Stimulated activated naive CD4-positive, alpha-beta T cell treated with Interleukin-2 at 50 U/mL for 16 hours (primary cell): Measurements from ENCODE around the gene CNPY2.
A peak's percentile ranks its signal among the peaks of the same experiment; 100 is the strongest.
"Not testable (repeated sequence)": the region's sequence is repeated elsewhere in the genome, so short reads cannot be mapped to it uniquely, and the experiment has no call there.

Experiments used
- DNase-seq: peaks from one replicate; lab custom pipeline; 2025; lab: John Stamatoyannopoulos, UW

CNPY2 gene

GRCh38 chr12:56315622-56316473 is at the start of gene CNPY2:
Gene CNPY2 (minus strand): TSS chr12:56315988. CDS start chr12:56315217, 771 bp downstream.
- peak; percentile 92 for DNase-seq

- DNase-seq = no peak
Observed at GRCh38 chr12:56362130-56363059, 46.6 kb upstream of the CNPY2 start, which contains the start of gene APOF. Gene APOF (minus strand): TSS chr12:56362857. CDS start chr12:56362745, 112 bp downstream.

- no peak for DNase-seq
Observed at GRCh38 chr12:56361487-56362129, 45.8 kb upstream of the CNPY2 start.

DNA sequence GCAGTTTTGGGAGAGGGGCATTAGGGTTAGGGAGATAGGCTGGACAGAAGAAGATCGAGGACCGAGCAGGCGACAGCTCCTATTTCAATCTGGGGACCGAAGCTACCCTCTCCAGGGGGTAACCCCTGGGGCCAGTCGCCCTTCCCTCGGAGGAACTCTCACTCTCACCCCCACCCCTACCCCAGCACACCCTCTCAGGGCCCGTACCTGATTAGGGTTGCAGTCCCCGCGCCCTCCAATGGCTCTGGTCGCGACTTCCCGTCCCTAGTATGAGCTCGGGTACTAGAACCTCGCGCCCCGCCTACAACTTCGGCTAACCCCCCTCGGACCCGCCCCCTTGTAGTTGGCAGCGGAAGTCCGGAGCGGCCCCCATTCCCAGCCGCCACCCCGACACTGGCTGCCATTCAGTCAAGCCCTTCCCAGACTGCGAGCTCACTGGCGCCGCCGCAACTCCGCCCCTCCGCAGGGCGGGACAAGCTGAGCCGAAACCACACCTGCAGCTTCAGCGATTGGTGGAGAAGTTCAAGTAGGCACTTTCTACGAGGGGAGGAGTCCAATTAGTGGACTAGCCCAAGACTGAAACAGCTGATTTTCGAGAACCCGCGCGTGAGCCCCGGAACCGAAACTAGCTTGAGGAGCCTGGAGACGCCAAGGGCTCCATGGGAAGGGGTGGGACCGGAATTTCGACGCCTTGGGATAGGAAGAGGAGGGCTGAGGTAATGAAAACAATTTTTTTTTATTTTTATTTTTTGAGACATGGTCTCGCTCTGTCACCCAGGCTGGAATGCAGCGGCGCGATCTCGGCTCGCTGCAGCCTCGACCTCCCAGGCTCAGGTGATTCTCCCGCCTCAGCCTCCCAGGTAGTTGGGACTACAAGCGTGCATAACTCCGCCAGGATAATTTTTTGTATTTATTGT is 44.3 kb upstream of the CNPY2 start, which contains the start of gene STAT2:
Gene STAT2, minus strand, starts transcription at position 257 of the 917 bp plus-strand sequence. CDS start 3,536 bp downstream, outside the sequence.
- peak; percentile 99 for DNase-seq

GRCh38 chr12:56358836-56359532 is 43.2 kb upstream of the CNPY2 start:
- no peak for DNase-seq

DNA sequence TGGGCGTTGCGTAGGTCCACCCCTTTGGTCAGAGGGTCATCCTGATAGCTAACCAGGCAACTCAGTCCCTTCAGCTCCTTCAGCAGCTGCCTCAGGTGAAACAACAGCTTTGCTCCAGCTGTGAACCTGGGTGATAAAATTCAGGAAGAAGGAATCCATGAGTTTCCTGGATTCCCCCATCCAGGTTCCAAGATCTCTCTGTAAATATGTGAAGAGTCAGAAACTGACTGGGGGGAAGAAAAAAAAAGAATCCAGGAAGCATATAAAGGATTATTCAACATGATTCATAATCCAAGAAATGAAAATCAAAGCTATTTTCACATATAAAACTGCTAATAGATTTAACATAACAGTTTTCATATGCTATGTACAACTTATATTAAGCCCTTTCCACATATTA is 35.5 kb upstream of the CNPY2 start:
- no peak for DNase-seq

- no peak for DNase-seq
Observed at GRCh38 chr12:56350662-56351061, 34.9 kb upstream of the CNPY2 start.

GRCh38 chr12:56348776-56349175 is 33.0 kb upstream of the CNPY2 start:
- DNase-seq = no peak

DNA sequence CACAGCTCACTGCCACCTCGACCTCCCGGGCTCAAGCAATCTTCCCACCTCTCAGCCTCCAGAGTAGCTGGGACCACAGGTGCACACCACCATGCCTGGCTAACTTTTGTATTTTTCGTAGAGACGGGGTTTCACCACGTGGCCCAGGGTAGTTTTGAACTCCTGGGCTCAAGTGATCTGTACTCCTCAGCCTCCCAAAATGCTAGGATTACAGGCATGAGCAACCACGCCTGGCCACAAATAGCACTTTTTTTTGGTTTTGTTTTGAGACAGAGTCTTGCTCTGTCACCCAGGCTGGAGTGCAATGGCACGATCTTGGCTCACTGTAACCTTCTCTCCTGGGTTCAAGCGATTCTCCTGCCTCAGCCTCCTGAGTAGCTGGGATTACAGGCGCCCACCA is 31.5 kb upstream of the CNPY2 start:
- DNase-seq = not testable (repeated sequence)

- peak; percentile 4 for DNase-seq
Observed at GRCh38 chr12:56346675-56347074, 30.9 kb upstream of the CNPY2 start.

- not testable (repeated sequence) for DNase-seq
Observed at GRCh38 chr12:56342290-56342689, 26.5 kb upstream of the CNPY2 start.

DNA sequence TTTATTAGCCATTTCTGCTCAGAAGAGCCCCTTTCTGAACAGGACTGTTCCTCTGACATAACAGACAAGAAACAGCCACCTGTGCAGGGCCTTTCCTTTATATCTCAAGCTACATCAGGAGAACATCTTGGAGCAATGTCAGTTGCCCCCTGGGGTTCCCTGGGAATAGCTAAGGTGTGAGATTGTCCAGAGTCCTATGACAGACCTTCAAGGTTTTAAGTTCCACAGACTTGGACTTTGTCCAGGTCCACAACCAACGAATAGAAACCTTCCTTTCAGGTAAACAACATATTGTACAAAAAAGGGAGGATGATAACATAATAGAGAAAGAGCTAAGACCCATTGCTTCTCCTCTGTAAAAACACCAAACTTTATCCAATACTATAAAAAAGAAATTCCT is 25.8 kb upstream of the CNPY2 start:
- no peak for DNase-seq

- DNase-seq = no peak
Observed at GRCh38 chr12:56339158-56339422, 23.3 kb upstream of the CNPY2 start.

DNA sequence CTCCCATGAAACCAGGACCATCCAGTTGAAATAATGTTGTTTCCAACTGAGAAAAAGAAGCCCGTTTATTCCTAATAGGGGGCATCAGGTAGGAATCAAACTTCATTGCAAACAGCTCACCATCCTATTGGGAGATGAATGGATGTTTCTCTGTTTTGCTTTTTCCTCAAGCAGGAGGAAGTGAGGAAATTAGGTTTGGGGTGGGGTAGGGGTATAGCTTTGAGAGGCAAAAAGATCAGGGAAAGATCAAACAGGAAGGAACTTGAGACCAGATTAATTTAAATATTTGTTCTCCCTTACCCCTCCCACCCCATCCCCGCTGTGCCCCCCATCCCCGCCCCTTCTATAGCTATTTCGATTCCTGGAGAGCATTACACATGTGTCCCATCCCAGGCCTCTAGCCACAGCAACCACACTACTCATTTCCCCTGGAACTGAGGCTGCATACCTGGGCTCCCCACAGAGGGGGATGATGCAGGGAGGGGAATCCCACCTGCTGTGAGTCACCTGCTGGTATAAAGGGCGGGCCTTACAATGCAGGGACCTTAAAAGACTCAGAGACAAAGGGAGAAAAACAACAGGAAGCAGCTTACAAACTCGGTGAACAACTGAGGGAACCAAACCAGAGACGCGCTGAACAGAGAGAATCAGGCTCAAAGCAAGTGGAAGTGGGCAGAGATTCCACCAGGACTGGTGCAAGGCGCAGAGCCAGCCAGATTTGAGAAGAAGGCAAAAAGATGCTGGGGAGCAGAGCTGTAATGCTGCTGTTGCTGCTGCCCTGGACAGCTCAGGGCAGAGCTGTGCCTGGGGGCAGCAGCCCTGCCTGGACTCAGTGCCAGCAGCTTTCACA is 22.7 kb upstream of the CNPY2 start, which contains the start of gene IL23A:
Gene IL23A, plus strand, starts transcription at position 577 of the 850 bp plus-strand sequence. Its CDS starts 161 bp downstream, at position 738.
- DNase-seq = peak; percentile 86

DNA sequence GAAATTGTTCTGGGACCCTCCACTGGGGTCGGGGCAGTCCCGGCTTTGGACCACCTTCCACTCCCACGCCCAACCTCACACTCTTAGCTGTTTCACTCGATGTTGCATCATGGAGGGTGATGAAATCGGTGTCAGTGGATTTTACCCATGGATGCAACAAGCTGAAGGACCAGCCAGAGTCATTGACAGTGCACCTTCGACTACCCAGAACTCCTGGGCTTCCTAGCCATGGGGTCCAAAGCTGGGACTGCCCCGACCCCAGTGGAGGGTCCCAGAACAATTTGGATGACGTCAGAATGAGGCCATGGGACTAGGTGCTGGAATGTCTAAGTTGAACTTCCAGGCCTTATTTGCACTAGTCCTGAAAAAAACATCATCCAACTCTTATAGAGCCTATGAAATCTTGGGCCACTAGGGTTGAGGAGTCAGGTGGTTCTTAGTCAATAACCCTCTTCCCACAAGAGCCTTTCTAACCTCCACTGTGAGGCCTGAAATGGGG is 22.0 kb upstream of the CNPY2 start:
- no peak for DNase-seq

GRCh38 chr12:56336361-56337167 is 20.8 kb upstream of the CNPY2 start:
- DNase-seq = no peak

DNA sequence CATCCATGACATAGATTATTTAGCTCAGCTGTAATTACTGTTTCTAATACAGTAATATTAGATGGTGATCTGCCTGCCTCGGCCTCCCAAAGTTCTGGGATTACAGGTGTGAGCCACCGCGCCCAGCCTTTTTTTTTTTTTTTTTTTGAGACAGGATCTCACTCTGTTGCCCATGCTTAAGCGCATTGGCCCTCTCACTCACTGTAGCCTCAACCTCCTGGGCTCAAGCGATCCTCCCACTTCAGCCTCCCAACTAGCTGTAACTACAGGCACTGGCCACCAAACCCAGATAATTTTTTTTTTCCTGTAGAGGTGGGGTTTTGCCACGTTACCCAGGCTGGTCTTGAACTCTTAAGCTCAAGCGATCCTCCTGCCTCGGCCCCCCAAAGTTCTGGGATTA is 19.7 kb upstream of the CNPY2 start:
- DNase-seq = not testable (repeated sequence)

DNA sequence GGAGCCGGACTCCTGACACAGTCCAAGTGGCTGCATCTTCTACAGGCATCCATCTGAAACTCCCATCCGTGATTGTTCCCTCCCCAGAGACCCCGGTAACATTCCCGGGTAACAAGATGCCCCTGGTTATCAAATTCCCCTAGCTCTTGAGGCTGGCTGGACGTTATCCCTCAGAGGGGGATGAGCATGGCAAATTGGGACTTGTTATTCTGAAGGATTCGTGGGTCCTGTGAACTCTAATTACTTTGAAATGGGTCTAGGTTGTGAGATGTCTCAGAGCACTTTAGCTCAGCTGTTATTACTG is 18.7 kb upstream of the CNPY2 start:
- peak; percentile 7 for DNase-seq
